Right kidney (tissue), 1 donor: Measurements from ENCODE around the gene ACTR5.

Experiments
- DNase-seq: peaks from one replicate; pipeline ENCODE4 v3.0.0-alpha.2; 2016

The ACTR5 gene

DNA sequence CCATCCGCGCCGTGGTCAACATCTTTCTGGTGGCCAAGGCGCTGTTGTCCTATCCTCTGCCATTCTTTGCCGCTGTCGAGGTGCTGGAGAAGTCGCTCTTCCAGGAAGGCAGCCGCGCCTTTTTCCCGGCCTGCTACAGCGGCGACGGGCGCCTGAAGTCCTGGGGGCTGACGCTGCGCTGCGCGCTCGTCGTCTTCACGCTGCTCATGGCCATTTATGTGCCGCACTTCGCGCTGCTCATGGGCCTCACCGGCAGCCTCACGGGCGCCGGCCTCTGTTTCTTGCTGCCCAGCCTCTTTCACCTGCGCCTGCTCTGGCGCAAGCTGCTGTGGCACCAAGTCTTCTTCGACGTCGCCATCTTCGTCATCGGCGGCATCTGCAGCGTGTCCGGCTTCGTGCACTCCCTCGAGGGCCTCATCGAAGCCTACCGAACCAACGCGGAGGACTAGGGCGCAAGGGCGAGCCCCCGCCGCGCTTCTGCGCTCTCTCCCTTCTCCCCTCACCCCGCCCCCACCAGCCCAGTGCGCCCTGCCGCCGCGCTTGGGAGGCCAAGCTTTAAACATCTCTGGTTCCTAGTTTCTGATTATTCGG lies 20.0 kb upstream of the ACTR5 start:
- peak; percentile 58 for DNase-seq

GRCh38 chr20:38728911-38729642 lies 19.2 kb upstream of the ACTR5 start:
- DNase-seq = peak; percentile 65

DNA sequence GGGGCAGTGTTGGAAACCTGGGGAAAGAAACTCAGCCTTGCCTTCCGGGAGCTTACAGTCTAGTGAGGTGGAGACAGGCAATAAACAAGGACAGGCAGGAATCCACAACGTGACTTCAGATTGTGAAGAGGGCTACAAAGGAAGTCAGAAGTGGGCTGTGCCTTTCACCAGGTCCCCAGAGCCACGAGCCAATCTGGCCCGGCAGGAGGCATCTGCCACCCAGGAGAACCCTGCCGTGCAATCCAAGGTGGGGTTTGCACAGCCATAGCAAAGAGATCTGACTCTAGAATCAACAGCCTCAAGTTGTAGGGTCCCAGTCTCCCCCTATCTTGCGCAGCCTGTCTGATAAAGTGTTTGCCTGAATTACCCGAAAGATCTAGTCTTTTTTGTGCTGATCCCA lies 18.5 kb upstream of the ACTR5 start:
- DNase-seq = no peak

DNA sequence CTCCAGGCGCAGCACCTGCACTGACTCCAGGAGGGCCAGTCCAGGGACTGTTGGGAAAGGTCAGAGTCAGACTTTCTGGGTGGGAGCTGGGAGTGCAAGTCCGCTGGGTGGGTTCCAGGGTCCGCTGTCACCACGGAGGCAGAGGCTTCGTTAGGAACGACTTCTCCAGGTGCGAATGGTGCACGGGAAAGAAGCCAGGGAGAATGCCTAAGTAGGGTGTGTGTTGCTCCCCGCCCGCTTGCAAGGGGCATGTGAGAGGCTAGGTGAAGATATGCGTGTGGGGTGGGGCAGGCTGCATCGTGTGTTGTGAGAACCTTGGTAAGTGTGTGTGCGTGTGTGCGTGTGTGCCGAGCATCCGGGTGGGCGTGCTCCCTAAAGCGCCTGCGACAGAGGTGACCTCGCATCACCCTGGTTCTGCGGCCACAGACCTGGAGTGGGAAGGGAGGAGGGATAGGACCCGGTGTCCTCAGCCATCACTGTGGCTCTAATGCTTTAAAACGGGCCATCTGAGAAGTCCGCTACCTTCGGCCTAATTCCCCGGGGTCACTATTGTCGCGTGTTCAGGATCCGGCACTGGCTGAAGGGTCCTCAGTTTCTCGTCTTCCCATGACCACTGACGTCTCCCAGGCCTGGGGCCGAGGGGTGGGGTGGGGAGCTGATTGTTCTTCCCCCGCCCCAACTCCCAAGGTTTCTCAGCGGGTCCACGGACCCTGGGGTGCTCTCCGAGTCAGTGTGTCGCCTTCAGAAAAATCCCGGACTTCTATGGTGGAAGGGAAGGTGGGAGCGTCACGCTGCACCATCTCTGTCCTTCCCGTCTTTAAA lies 17.9 kb upstream of the ACTR5 start:
- peak; percentile 54 for DNase-seq

DNA sequence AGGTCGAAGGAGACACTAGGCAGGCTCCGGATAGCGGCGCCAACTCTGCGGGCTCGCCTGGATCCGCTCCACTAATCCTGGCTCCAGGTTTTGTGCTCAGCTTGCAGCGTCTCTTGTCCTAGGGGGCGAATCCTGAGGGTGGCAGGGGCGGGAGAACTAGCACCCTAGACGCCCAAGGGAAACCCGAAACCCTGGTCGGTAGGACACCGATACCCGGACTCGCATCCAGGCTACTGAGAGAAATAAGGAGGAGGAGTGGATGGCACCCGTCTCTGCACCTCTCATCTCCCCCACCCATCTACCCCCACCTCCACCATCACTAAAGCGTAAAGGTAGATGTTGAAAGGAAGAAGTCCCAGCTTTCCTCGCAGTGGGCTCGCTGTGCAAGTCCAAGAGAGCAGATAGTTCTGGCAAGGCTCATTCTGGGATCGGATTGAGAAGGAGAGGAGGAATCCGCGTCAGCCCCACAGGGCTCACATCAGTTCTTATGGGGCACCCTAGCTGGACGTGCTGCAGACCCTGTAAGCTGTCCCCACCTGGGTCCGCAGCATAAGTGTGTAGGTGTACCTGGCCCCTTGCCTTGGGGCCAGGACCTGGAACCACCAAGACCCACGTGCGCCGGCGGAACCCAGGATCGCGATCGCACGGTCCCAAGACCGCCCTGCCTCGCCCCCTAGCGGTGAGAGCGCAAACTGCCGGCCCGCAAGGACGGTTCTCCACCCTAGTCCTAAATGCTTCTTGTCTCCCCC lies 17.1 kb upstream of the ACTR5 start:
- DNase-seq = peak; percentile 82

DNA sequence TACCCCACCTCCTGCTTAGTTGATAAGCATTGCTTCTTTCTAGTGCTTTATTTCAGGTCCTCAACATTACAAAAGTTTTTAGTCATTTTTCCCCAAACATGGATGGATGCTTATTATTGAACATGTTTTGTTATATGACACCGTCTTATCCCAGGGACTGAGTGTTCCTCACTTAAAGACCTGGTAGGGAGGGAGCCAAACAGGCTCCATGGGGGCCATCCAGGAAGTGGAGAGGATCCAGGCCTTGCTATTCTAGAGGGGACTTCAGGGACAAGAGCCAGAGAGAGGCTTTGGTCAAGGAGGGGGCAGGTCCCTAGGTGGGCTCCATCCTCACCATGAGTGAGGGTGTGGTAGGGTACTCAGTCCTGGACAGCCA lies 16.5 kb upstream of the ACTR5 start:
- DNase-seq = no peak

- no peak for DNase-seq
Observed at GRCh38 chr20:38732981-38733380, 15.3 kb upstream of the ACTR5 start.

DNA sequence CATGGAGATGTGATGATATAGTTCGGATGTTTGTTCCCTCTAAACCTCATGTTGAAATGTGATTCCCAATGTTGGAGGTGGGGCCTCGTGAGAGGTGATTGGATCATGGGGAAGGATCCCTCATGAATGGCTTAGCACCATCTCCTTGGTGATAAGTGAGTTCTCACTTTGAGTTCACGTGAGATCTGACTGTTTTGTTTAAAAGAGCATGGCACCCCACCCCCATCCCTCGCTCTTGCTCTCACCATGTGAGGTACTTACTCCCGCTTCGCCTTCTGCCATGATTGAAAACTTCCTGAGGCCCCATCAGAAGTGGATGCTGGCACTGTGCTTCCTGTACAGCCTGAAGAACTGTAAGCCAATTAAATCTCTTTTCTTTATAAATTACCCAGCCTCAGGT lies 13.1 kb upstream of the ACTR5 start:
- DNase-seq = no peak

DNA sequence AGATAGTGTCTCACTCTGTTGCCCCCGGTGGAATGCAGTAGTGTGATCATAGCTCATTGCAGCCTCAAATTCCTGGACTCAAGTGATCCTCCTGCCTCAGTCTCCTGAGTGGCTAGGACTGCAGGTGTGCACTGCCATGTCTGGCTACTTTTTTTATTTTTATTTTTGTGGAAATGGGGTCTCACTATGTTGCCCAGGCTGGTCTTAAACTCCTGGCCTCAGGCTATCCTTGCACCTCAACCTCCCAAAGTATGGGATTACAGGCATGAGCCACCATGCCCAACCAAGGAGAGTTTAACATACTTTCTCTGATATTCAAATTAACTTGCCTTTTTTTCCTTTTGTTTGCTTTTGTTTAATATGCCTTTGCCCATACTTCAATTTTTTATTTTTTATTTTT lies 10.4 kb upstream of the ACTR5 start:
- no peak for DNase-seq

DNA sequence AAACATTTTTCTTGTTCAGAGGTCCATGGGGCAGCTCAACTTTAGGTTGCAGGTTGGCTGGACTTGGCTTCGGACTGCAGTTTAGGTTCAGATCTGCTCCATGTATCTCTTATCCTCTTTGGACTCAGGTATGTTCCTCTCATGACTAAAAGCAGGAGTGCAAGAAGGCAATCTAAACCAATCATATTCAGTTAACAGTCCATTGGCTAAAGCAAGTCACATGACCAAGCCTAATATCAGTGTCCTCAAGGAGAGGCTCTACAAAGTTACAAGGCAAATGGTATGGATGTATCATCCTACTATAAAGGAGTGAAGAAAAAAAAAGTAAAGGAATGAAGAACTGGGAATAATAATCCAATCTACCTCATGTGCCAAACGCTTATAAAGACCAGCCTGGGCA lies 2.5 kb upstream of the ACTR5 start:
- DNase-seq = no peak

GRCh38 chr20:38747495-38748096 lies 664 bp upstream of the ACTR5 start:
- no peak for DNase-seq

- no peak for DNase-seq
Observed at GRCh38 chr20:38748861-38749149, 545 bp downstream of the ACTR5 start.

GRCh38 chr20:38751360-38751976 lies 3.2 kb downstream of the ACTR5 start:
- no peak for DNase-seq

DNA sequence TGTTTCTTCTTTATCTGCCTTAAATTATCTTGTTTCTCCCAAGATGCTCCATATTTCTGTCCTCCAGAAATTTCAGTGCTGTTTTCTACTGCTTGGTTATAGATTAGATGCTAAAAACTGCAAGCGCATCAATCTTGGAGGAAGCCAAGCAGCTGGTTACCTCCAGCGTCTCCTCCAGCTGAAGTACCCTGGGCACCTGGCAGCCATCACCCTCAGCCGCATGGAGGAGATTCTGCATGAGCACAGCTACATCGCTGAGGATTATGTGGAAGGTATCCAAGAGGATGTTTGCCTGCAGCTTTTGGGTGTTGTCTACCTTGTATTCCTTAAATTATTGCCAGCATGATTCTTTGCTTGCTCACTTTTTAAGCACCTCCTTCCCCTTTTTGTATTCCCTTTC lies 3.8 kb downstream of the ACTR5 start:
- no peak for DNase-seq

DNA sequence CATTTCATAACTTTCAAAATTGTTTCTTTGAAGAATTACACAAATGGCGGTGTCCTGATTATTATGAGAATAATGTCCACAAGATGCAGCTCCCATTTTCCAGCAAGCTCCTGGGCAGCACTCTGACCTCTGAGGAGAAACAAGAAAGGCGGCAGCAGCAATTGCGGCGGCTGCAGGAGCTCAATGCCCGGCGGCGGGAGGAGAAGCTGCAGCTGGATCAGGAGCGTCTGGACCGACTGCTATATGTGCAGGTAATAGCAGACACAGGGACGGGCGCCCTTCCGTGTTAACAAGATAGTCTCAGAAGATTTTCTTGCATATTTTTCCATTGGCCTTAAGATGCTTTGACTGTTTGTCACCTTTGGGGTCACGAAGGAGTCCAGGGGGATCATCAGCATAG lies 6.7 kb downstream of the ACTR5 start:
- DNase-seq = no peak

GRCh38 chr20:38755324-38755910 lies 7.2 kb downstream of the ACTR5 start:
- DNase-seq = no peak

DNA sequence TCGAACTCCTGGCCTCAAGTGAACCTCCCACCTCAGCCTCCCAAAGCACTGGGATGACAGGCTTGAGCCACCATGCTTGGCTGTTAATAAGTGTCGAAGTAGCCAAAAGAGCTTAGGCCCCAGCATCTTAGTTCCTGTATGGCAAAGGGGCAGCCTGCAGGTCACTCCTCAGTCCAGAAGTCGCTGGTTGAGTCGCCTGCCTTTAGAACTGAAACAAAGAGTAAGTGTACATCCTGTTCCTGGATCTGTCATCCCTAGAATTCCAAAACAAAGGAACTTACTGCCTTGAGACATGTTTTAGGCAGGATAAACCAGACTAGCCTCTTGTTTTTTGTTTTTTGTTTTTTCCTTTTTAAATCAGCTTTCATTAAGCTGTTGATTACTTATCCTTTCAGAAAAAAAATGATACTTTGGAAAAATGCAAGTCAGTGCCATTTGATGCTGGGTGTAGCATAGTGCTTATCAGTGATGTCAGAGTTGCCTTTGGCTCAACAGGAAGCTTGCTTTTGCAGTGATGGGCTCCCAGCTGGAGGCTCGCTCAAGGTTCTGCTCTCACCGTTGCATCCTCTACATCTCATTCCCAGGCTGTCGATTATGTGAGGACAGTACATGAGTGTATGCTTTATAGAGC lies 9.0 kb downstream of the ACTR5 start:
- no peak for DNase-seq

DNA sequence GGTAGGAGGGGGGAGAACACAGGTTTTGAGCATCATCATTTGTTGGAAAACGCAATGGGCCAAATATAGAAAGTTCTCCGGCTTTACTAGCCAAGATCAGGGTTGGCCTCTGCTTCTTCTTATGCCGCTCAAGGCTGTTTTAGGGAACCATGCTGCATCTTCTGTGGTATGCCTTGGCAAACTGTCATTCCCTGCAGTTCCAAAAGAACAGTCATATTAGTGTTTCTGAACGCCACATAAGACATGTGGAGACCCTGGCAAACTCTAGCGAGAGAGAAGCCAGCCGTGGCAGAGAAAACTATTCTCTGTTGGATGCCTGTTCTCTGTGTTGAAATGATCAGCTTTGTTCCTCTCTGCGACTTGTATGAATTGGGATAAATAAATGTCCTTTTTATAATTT lies 10.8 kb downstream of the ACTR5 start:
- DNase-seq = no peak

GRCh38 chr20:38760978-38761377 lies 12.7 kb downstream of the ACTR5 start:
- no peak for DNase-seq

- no peak for DNase-seq
Observed at GRCh38 chr20:38762174-38762573, 13.9 kb downstream of the ACTR5 start.

DNA sequence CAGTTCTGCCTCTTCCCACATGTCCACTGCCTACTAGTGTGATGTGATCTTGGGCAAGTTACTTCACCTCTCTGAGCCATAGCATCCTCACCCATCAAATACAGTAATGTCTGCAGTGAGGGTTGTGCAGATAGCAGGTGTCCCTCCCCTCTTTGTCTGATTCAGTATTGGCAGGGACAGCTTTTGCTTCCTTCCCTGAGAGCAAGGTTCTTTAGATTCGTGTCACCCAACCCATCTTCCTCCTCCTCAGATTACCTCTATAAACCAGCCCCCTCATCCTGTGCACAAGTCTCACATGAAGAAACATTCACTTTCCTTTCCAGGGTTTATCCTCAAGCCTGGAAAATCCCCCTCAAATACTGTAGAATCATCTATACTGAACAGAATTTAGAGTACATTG lies 15.4 kb downstream of the ACTR5 start:
- no peak for DNase-seq
